Stimulated activated CD4-positive, alpha-beta T cell treated with anti-CD3 and anti-CD28 coated beads, Interleukin-15, amount 100 ng/mL, for 1 hour (primary cell): ENCODE measurements around the gene SPRYD4.
"Not testable (repeated sequence)": the region's sequence is repeated elsewhere in the genome, so short reads cannot be mapped to it uniquely, and the experiment has no call there.

Source experiments
- DNase-seq, 2 donors: peaks; one replicate each; pipeline ENCODE4 v3.0.0-alpha.2; 2020; ENCODE audit warnings: low read depth in 1 of 2, low spot score in 1 of 2

Gene SPRYD4

GRCh38 chr12:56476143-56476542, 7.8 kb downstream of the SPRYD4 start:
- no peak for DNase-seq

GRCh38 chr12:56476972-56477432, 8.6 kb downstream of the SPRYD4 start:
- DNase-seq = no peak

GRCh38 chr12:56477521-56478225, 9.3 kb downstream of the SPRYD4 start:
- DNase-seq = no peak

GRCh38 chr12:56479625-56480024, 11.2 kb downstream of the SPRYD4 start:
- no peak for DNase-seq

GRCh38 chr12:56484566-56484965, 16.2 kb downstream of the SPRYD4 start:
- DNase-seq = no peak

- DNase-seq = no peak
Observed at GRCh38 chr12:56486694-56487093, 18.3 kb downstream of the SPRYD4 start.

- no peak for DNase-seq
Observed at GRCh38 chr12:56487448-56488040, 19.2 kb downstream of the SPRYD4 start.

GRCh38 chr12:56488041-56488955, 19.9 kb downstream of the SPRYD4 start, which contains the start of gene GLS2:
GLS2 (minus strand) TSS chr12:56488161; CDS start chr12:56488118, 43 bp downstream.
- peak; percentile 42 to 51 for DNase-seq

- no peak for DNase-seq
Observed at GRCh38 chr12:56490360-56490759, 22.0 kb downstream of the SPRYD4 start.

GRCh38 chr12:56493409-56494105, 25.2 kb downstream of the SPRYD4 start:
- not testable (repeated sequence) for DNase-seq

- not testable (repeated sequence) for DNase-seq
Observed at GRCh38 chr12:56494106-56494415, 25.7 kb downstream of the SPRYD4 start.

- not testable (repeated sequence) for DNase-seq
Observed at GRCh38 chr12:56494481-56494880, 26.1 kb downstream of the SPRYD4 start.

GRCh38 chr12:56496704-56497103, 28.3 kb downstream of the SPRYD4 start:
- DNase-seq = peak in 1 of 2 donors; percentile 42

GRCh38 chr12:56498126-56498902, 29.9 kb downstream of the SPRYD4 start:
- not testable (repeated sequence) for DNase-seq

GRCh38 chr12:56499452-56499851, 31.1 kb downstream of the SPRYD4 start:
- not testable (repeated sequence) for DNase-seq

GRCh38 chr12:56499879-56500278, 31.5 kb downstream of the SPRYD4 start:
- not testable (repeated sequence) for DNase-seq

GRCh38 chr12:56510786-56511185, 42.4 kb downstream of the SPRYD4 start:
- no peak for DNase-seq

- DNase-seq = not testable (repeated sequence)
Observed at GRCh38 chr12:56514014-56514318, 45.6 kb downstream of the SPRYD4 start.

GRCh38 chr12:56517854-56518253, 49.5 kb downstream of the SPRYD4 start:
- DNase-seq = no peak

- DNase-seq = no peak
Observed at GRCh38 chr12:56518570-56518969, 50.2 kb downstream of the SPRYD4 start.
